Mesenchymal stem cell (in vitro differentiated cells and primary cell): ENCODE data around the gene ANXA4.
A peak's percentile ranks its signal among the peaks of the same experiment; 100 is the strongest.

Source experiments
- DNase-seq: peaks from one replicate; pipeline ENCODE4 v3.0.0-alpha.2; 2013
- H2AFZ ChIP-seq: one replicate; pipeline ENCODE4 v1.6.1; 2013; ENCODE audit warnings: low read depth, mild to moderate bottlenecking, control low read depth, inconsistent platforms, low read length, moderate library complexity
- H2AK5ac ChIP-seq: 2 replicates; pipeline ENCODE4 v1.6.1; 2013; ENCODE audit warnings: low read length, moderate library complexity, mild to moderate bottlenecking, inconsistent platforms; ENCODE audit not compliant: severe bottlenecking
- H2BK120ac ChIP-seq: one replicate; pipeline ENCODE4 v1.6.1; 2013; ENCODE audit warnings: low read depth, mild to moderate bottlenecking, inconsistent platforms, low read length, moderate library complexity
- H2BK12ac ChIP-seq, 2 experiments: one replicate each; pipeline ENCODE4 v1.6.1; 2013; ENCODE audit warnings: inconsistent platforms in 2 of 2, low read length in 2 of 2, mild to moderate bottlenecking in 2 of 2, moderate library complexity in 2 of 2, control low read depth in 1 of 2
- H2BK15ac ChIP-seq: one replicate; pipeline ENCODE4 v1.6.1; 2013; ENCODE audit warnings: mild to moderate bottlenecking, low read depth, inconsistent platforms; ENCODE audit not compliant: poor library complexity, severe bottlenecking
- H2BK5ac ChIP-seq: 2 replicates; pipeline ENCODE4 v1.6.1; 2013; ENCODE audit warnings: low read depth, mild to moderate bottlenecking, low read length, control low read depth, inconsistent platforms; ENCODE audit not compliant: poor library complexity, severe bottlenecking
- H3K14ac ChIP-seq, 2 experiments: one replicate each; pipeline ENCODE4 v1.6.1; 2013; ENCODE audit warnings: inconsistent platforms in 2 of 2, low read length in 2 of 2, control low read depth in 1 of 2, mild to moderate bottlenecking in 1 of 2, moderate library complexity in 1 of 2
- H3K18ac ChIP-seq, 2 experiments: one replicate each; pipeline ENCODE4 v1.6.1; 2013; ENCODE audit warnings: inconsistent platforms in 2 of 2, low read length in 2 of 2, control low read depth in 1 of 2, low read depth in 1 of 2, mild to moderate bottlenecking in 1 of 2
- H3K23ac ChIP-seq, 2 experiments: one replicate each; pipeline ENCODE4 v1.6.1; 2013; ENCODE audit warnings: inconsistent platforms in 2 of 2, low read length in 2 of 2, mild to moderate bottlenecking in 2 of 2, moderate library complexity in 2 of 2, control low read depth in 1 of 2
- H3K27ac ChIP-seq: 2 replicates; pipeline ENCODE4 v1.5.1; 2013; ENCODE audit warnings: mild to moderate bottlenecking, moderate library complexity, low read length, control low read depth, inconsistent platforms; ENCODE audit not compliant: poor library complexity, severe bottlenecking
- H3K27me3 ChIP-seq, 2 experiments: 2 replicates each; pipeline versions ENCODE4 v1.6.1 to v1.7.0; 2013; ENCODE audit warnings: low read length in 2 of 2, mild to moderate bottlenecking in 2 of 2, moderate library complexity in 2 of 2, control low read depth in 1 of 2, inconsistent platforms in 1 of 2; ENCODE audit not compliant: control insufficient read depth in 1 of 2, insufficient read depth in 1 of 2
- H3K36me3 ChIP-seq, 2 experiments: 2 replicates each; pipeline versions ENCODE4 v1.6.1 to v1.7.0; 2013; ENCODE audit warnings: low read length in 2 of 2, control low read depth in 1 of 2, inconsistent platforms in 1 of 2, low read depth in 1 of 2, mild to moderate bottlenecking in 1 of 2; ENCODE audit not compliant: insufficient read depth in 2 of 2, control insufficient read depth in 1 of 2
- H3K4ac ChIP-seq, 2 experiments: one replicate each; pipeline ENCODE4 v1.6.1; 2013; ENCODE audit warnings: inconsistent platforms in 2 of 2, low read length in 2 of 2, mild to moderate bottlenecking in 2 of 2, moderate library complexity in 2 of 2, control low read depth in 1 of 2, low read depth in 1 of 2
- H3K4me1 ChIP-seq: 2 replicates; pipeline ENCODE4 v1.6.1; 2013; ENCODE audit warnings: low read depth, low read length, control low read depth; ENCODE audit not compliant: control insufficient read depth, insufficient read depth
- H3K4me2 ChIP-seq: 2 replicates; pipeline ENCODE4 v1.6.1; 2013; ENCODE audit warnings: low read length, mild to moderate bottlenecking, inconsistent platforms; ENCODE audit not compliant: poor library complexity, severe bottlenecking
- H3K4me3 ChIP-seq, 2 experiments: 2 replicates each; pipeline versions ENCODE4 v1.5.1 to v1.7.0; 2013; ENCODE audit warnings: low read length in 2 of 2, mild to moderate bottlenecking in 2 of 2, control low read depth in 1 of 2, low read depth in 1 of 2; ENCODE audit not compliant: insufficient read depth in 1 of 2
- H3K79me1 ChIP-seq: replicated peaks from 2 replicates; pipeline ENCODE4 v1.6.1; 2013; ENCODE audit warnings: mild to moderate bottlenecking, control low read depth, low read length, inconsistent platforms; ENCODE audit not compliant: poor library complexity, severe bottlenecking
- H3K9ac ChIP-seq: 2 replicates; pipeline ENCODE4 v1.7.0; 2013; ENCODE audit warnings: mild to moderate bottlenecking, low read length, moderate library complexity
- H3K9me3 ChIP-seq: 2 replicates; pipeline ENCODE4 v1.7.0; 2013; ENCODE audit warnings: mild to moderate bottlenecking, low read length; ENCODE audit not compliant: control insufficient read depth
- H4K8ac ChIP-seq: one replicate; pipeline ENCODE4 v1.6.1; 2013; ENCODE audit warnings: inconsistent platforms, mild to moderate bottlenecking, low read length, moderate library complexity
- H4K91ac ChIP-seq: one replicate; pipeline ENCODE4 v1.6.1; 2013; ENCODE audit warnings: mild to moderate bottlenecking, low read length, inconsistent platforms
- WGBS: methylation state at CpG from one replicate; pipeline ENCODE4 v1.1.7; 2013; ENCODE audit warnings: mixed read lengths; 5-methylcytosine and 5-hydroxymethylcytosine counted together

The ANXA4 gene

GRCh38 chr2:69694894-69695849 is 46.8 kb upstream of the ANXA4 start:
- Histone ChIP-seq H3K18ac (no peak overlapping the region), H2AK5ac (no peak overlapping the region), H3K27ac (peak overlapping the region; percentile 79), H3K4me1 (peaks cover 12% of the 10 kb centered on the region), H3K9me3 (no peaks in the 10 kb centered on the region), H3K4me3 (no peak overlapping the region), H2BK15ac (no peak overlapping the region), H4K91ac (no peak overlapping the region), H3K4me2 (peak overlapping the region; percentile 23), H3K4ac (no peak overlapping the region), H3K9ac (no peak overlapping the region), H2BK120ac (no peak overlapping the region), H2BK12ac (no peak overlapping the region), H2BK5ac (peak overlapping the region; percentile 81), H4K8ac (no peak overlapping the region), H3K36me3 (no peaks in the 10 kb centered on the region), H3K14ac (no peak overlapping the region), H3K23ac (no peak overlapping the region), H2AFZ (no peak overlapping the region), H3K27me3 (peaks cover 0 to 11% of the 10 kb centered on the region in 2 experiments), H3K79me1 (no peaks in the 10 kb centered on the region)
- 73% methylated on average over 12 of the region's 12 CpGs for WGBS
- peak; percentile 81 for DNase-seq

GRCh38 chr2:69695850-69696216 is 46.1 kb upstream of the ANXA4 start:
- Histone ChIP-seq H3K4me3 (no peak overlapping the region), H2BK12ac (no peak overlapping the region), H3K18ac (no peak overlapping the region), H3K9ac (no peak overlapping the region), H3K14ac (no peak overlapping the region), H4K8ac (no peak overlapping the region), H2BK120ac (no peak overlapping the region), H4K91ac (no peak overlapping the region), H3K79me1 (no peaks in the 10 kb centered on the region), H3K27ac (peak overlapping the region; percentile 39), H3K23ac (no peak overlapping the region), H2BK5ac (no peak overlapping the region), H2AK5ac (no peak overlapping the region), H3K9me3 (no peaks in the 10 kb centered on the region), H2AFZ (no peak overlapping the region), H3K4me1 (peaks cover 12% of the 10 kb centered on the region), H3K36me3 (no peaks in the 10 kb centered on the region), H3K4me2 (no peak overlapping the region), H2BK15ac (no peak overlapping the region), H3K4ac (no peak overlapping the region), H3K27me3 (peaks cover 0 to 11% of the 10 kb centered on the region in 2 experiments)
- WGBS = 100% methylated on average over 1 of the region's 2 CpGs
- no peak for DNase-seq

- no peak overlapping the region for H3K27ac ChIP-seq
- H3K4ac ChIP-seq = no peak overlapping the region
- H3K18ac ChIP-seq = no peak overlapping the region
- H3K14ac ChIP-seq = no peak overlapping the region
- H3K9ac ChIP-seq = no peak overlapping the region
- H2BK120ac ChIP-seq = no peak overlapping the region
- H3K79me1 ChIP-seq = no peaks in the 10 kb centered on the region
- H3K9me3 ChIP-seq = no peaks in the 10 kb centered on the region
- no peak overlapping the region for H4K91ac ChIP-seq
- H2AFZ ChIP-seq = no peak overlapping the region
- H2AK5ac ChIP-seq = no peak overlapping the region
- H2BK12ac ChIP-seq = no peak overlapping the region
- H3K4me2 ChIP-seq = no peak overlapping the region
- no peak overlapping the region for H3K4me3 ChIP-seq
- H3K4me1 ChIP-seq = peaks cover 1% of the 10 kb centered on the region
- 96% methylated on average over 5 of the region's 5 CpGs for WGBS
- DNase-seq = no peak
- H3K36me3 ChIP-seq = no peaks in the 10 kb centered on the region
- H2BK15ac ChIP-seq = no peak overlapping the region
- H4K8ac ChIP-seq = no peak overlapping the region
- no peak overlapping the region for H2BK5ac ChIP-seq
- no peak overlapping the region for H3K23ac ChIP-seq
- peaks cover 0 to 11% of the 10 kb centered on the region in 2 experiments for H3K27me3 ChIP-seq
Measured at GRCh38 chr2:69700381-69700780, 41.6 kb upstream of the ANXA4 start.

GRCh38 chr2:69701100-69701945 is 40.6 kb upstream of the ANXA4 start:
- Histone ChIP-seq H3K36me3 (no peaks in the 10 kb centered on the region), H3K27me3 (peaks cover 0 to 11% of the 10 kb centered on the region in 2 experiments), H3K9me3 (no peaks in the 10 kb centered on the region), H3K9ac (no peak overlapping the region), H3K4ac (no peak overlapping the region), H3K4me3 (no peak overlapping the region), H2AFZ (no peak overlapping the region), H3K14ac (no peak overlapping the region), H4K8ac (no peak overlapping the region), H2BK15ac (no peak overlapping the region), H2BK120ac (no peak overlapping the region), H2BK12ac (no peak overlapping the region), H2AK5ac (no peak overlapping the region), H3K79me1 (no peaks in the 10 kb centered on the region), H3K18ac (no peak overlapping the region), H4K91ac (no peak overlapping the region), H3K23ac (no peak overlapping the region), H3K4me2 (no peak overlapping the region), H2BK5ac (no peak overlapping the region), H3K27ac (no peak overlapping the region), H3K4me1 (peaks cover 1% of the 10 kb centered on the region)
- WGBS = 97% methylated on average over 7 of the region's 9 CpGs
- DNase-seq = no peak
